ENCODE data around the gene SAGE1. TPM values are rescaled to one million over a fixed set of nuclear protein-coding genes. Genes with fewer than 3 reads are reported as not detected.
"Not testable (repeated sequence)": the region's sequence is repeated elsewhere in the genome, so short reads cannot be mapped to it uniquely, and the experiment has no call there.

The SAGE1 gene
- total RNA-seq, 1 experiment from 2014 or later, result not detected

DNA sequence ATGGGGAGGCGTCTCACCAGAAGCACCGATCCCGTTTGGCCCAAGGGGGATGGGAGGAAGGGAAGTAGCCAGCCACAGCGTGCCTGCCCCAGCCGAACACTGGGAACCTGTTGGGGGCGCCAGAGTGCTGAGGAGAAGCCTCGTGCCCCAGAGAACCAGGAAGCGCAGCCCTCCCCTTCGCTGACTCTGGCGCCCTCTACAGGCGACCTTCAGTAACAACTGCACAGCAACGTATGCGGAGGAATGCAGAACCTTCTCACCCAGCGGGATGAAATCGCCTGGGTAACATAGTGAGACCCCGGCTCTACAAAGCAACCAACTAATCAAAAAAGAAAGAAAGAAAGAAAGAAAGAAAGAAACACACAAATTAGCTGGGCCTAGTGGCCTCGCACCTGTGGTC is 21.8 kb upstream of the SAGE1 start, which contains the start of gene CT45A9:
Gene CT45A9 (minus strand): TSS at position 101 of the 400 bp plus-strand sequence. CDS start 3,751 bp downstream, outside the sequence.
- H3K9me2 ChIP-seq (ENCODE audit: insufficient read depth); DNase-seq (ENCODE audit: low read depth, low spot score); H3K4me1 ChIP-seq (ENCODE audit: control insufficient read depth in 1 of 2, insufficient read depth in 2 of 2, low read length in 2 of 2); H2AFZ ChIP-seq (ENCODE audit: low read depth, low read length, poor library complexity, severe bottlenecking); POLR2A ChIA-PET; H3K36me3 ChIP-seq (ENCODE audit: control insufficient read depth in 1 of 2, insufficient read depth in 2 of 2, low read length in 2 of 2); H4K20me1 ChIP-seq (ENCODE audit: insufficient read depth); H3K27ac ChIP-seq (ENCODE audit: low read depth, low read length); H3K9me3 ChIP-seq (ENCODE audit: control insufficient read depth in 1 of 2, insufficient read depth in 1 of 2, low read depth in 1 of 2, low read length in 2 of 2); H3K79me2 ChIP-seq (ENCODE audit: insufficient read depth, low read length); H3K4me3 ChIP-seq (replicated peaks in 1 of 2; ENCODE audit: low read depth in 1 of 2, low read length in 2 of 2); BruUV-seq (replicated peaks); H3K9ac ChIP-seq (ENCODE audit: low read length); intact Hi-C loops (cut with micrococcal nuclease); H3K27me3 ChIP-seq (ENCODE audit: insufficient read depth, low read length); ATAC-seq; H3K4me2 ChIP-seq (ENCODE audit: low read length); RAD21 ChIA-PET (ENCODE audit: low non-redundant PET in 1 of 2, low total read pairs in 2 of 2, uncharacterized antibody in 2 of 2, unreplicated experiment in 2 of 2); CTCF ChIA-PET: not testable (repeated sequence)

DNA sequence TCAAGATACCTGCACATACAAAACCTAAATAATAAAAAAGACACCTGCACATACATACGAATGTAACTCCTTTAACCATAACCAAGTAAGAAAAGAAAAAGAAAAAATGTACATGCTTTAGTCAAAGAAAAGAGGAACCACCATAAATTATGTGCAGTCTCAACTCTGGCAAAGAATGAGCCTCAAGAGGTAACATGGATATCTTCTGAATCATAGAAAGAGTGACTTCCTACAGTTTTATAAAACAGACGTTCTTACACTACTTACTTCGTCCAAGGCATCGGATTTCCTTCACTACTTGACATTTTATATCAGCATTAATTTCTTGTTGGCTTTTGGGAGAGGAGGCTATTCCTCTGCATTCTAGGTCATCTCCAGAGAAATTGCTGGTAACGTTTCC is 10.8 kb upstream of the SAGE1 start:
- DNase-seq (ENCODE audit: low read depth, low spot score); H3K9me2 ChIP-seq (ENCODE audit: insufficient read depth); ATAC-seq; H3K36me3 ChIP-seq (ENCODE audit: control insufficient read depth in 1 of 2, insufficient read depth in 2 of 2, low read length in 2 of 2); CTCF ChIA-PET; H2AFZ ChIP-seq (ENCODE audit: low read depth, low read length, poor library complexity, severe bottlenecking); intact Hi-C loops (cut with micrococcal nuclease); H3K4me2 ChIP-seq (ENCODE audit: low read length); H3K27me3 ChIP-seq (ENCODE audit: insufficient read depth, low read length); H3K79me2 ChIP-seq (ENCODE audit: insufficient read depth, low read length); H4K20me1 ChIP-seq (ENCODE audit: insufficient read depth); H3K4me3 ChIP-seq (replicated peaks in 1 of 2; ENCODE audit: low read depth in 1 of 2, low read length in 2 of 2); POLR2A ChIA-PET; H3K27ac ChIP-seq (ENCODE audit: low read depth, low read length); H3K9ac ChIP-seq (ENCODE audit: low read length); H3K9me3 ChIP-seq (ENCODE audit: control insufficient read depth in 1 of 2, insufficient read depth in 1 of 2, low read depth in 1 of 2, low read length in 2 of 2); BruUV-seq (replicated peaks); H3K4me1 ChIP-seq (ENCODE audit: control insufficient read depth in 1 of 2, insufficient read depth in 2 of 2, low read length in 2 of 2); RAD21 ChIA-PET (ENCODE audit: low non-redundant PET in 1 of 2, low total read pairs in 2 of 2, uncharacterized antibody in 2 of 2, unreplicated experiment in 2 of 2): not testable (repeated sequence)

DNA sequence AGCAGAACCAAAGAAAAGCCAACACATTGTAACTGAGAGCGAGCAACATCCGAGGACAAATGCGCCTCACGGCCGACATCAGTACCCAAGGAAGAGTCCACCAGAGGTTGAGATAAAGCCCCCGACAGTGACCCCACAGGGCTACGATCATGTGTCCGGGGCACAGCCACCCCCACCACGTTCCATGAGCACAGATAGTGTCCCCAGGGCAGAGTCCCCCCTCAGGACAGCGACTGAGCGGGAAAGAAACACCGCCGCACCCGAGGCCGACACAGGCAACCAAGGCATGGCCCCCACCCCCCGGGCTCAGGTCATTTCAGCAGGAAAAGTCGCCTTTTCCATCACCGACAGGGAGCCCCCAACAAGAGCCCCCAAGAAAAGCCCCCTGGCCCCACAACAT is 5.3 kb upstream of the SAGE1 start:
- ATAC-seq, result not testable (repeated sequence)

More for the DNA sequence above, 5.3 kb upstream of the SAGE1 start:
- POLR2A ChIA-PET; H3K79me2 ChIP-seq (ENCODE audit: insufficient read depth, low read length); DNase-seq (ENCODE audit: low read depth, low spot score); intact Hi-C loops (cut with micrococcal nuclease); H2AFZ ChIP-seq (ENCODE audit: low read depth, low read length, poor library complexity, severe bottlenecking); CTCF ChIA-PET; H3K36me3 ChIP-seq (ENCODE audit: control insufficient read depth in 1 of 2, insufficient read depth in 2 of 2, low read length in 2 of 2); H3K9me3 ChIP-seq (ENCODE audit: control insufficient read depth in 1 of 2, insufficient read depth in 1 of 2, low read depth in 1 of 2, low read length in 2 of 2); H3K27ac ChIP-seq (ENCODE audit: low read depth, low read length); H3K27me3 ChIP-seq (ENCODE audit: insufficient read depth, low read length); H4K20me1 ChIP-seq (ENCODE audit: insufficient read depth); H3K9me2 ChIP-seq (ENCODE audit: insufficient read depth); RAD21 ChIA-PET (ENCODE audit: low non-redundant PET in 1 of 2, low total read pairs in 2 of 2, uncharacterized antibody in 2 of 2, unreplicated experiment in 2 of 2); H3K4me1 ChIP-seq (ENCODE audit: control insufficient read depth in 1 of 2, insufficient read depth in 2 of 2, low read length in 2 of 2); H3K9ac ChIP-seq (ENCODE audit: low read length); H3K4me2 ChIP-seq (ENCODE audit: low read length); H3K4me3 ChIP-seq (replicated peaks in 1 of 2; ENCODE audit: low read depth in 1 of 2, low read length in 2 of 2); BruUV-seq (replicated peaks): not testable (repeated sequence)

Data from HCT116 (cell line).